IMR-90 (cell line): ENCODE data around the gene CMSS1. TPM values are rescaled to one million over a fixed set of nuclear protein-coding genes. Genes with fewer than 3 reads are reported as not detected.

Experiments
- ATAC-seq: fragments of 200-7000 bp; cut with Tn5 transposase; 2 replicates; pipeline ENCODE4 v1.9.1; 2020; ENCODE audit warnings: low read depth, mild to moderate bottlenecking, moderate library complexity
- BruUV-seq: library from RNA; stranded (reverse); fragments of 400-500 nt; replicated peaks from 2 replicates; lab custom pipeline; 2021; lab: Mats Ljungman, UMichigan
- CTCF ChIA-PET: fragments of 300-600 bp; formaldehyde crosslinking; extraction: SDS; loops from one replicate; lab custom pipeline; 2021; ENCODE audit warnings: antibody characterized with exemption; lab: Yijun Ruan, JAX
- POLR2A ChIA-PET: fragments of 300-600 bp; sonication (Branson Sonifier 250); formaldehyde crosslinking; loops from one replicate; lab custom pipeline; 2022; ENCODE audit warnings: antibody characterized with exemption; ENCODE audit not compliant: unreplicated experiment; lab: Charles Lee
- DNase-seq: peaks from one replicate; pipeline ENCODE4 v3.0.0; 2013
- H2AFZ ChIP-seq: replicated peaks from 2 replicates; pipeline ENCODE3; 2013; ENCODE audit warnings: low read length, mild to moderate bottlenecking; ENCODE audit not compliant: poor library complexity
- H2AK5ac ChIP-seq: 2 replicates; pipeline ENCODE4 v1.6.1; 2013; ENCODE audit warnings: low read depth, low read length, inconsistent platforms
- H2AK9ac ChIP-seq: replicated peaks from 2 replicates; pipeline ENCODE3; 2013; ENCODE audit warnings: mild to moderate bottlenecking, low read depth, low read length, moderate library complexity; ENCODE audit not compliant: poor library complexity
- H2BK120ac ChIP-seq: 2 replicates; pipeline ENCODE4 v1.6.1; 2013; ENCODE audit warnings: low read depth, low read length, inconsistent platforms
- H2BK15ac ChIP-seq: 3 replicates; pipeline ENCODE4 v1.6.1; 2013; ENCODE audit warnings: low read depth, low read length, inconsistent platforms
- H2BK20ac ChIP-seq: 2 replicates; pipeline ENCODE4 v1.6.1; 2013; ENCODE audit warnings: low read depth, mild to moderate bottlenecking, inconsistent platforms, low read length, moderate library complexity
- H2BK5ac ChIP-seq: 2 replicates; pipeline ENCODE4 v1.6.1; 2013; ENCODE audit warnings: mild to moderate bottlenecking, low read depth, low read length, inconsistent platforms; ENCODE audit not compliant: poor library complexity, severe bottlenecking
- H3K14ac ChIP-seq: replicated peaks from 2 replicates; pipeline ENCODE4 v1.6.1; 2013; ENCODE audit warnings: low read depth, low read length, inconsistent platforms
- H3K18ac ChIP-seq: 2 replicates; pipeline ENCODE4 v1.6.1; 2013; ENCODE audit warnings: low read depth, low read length, control low read depth
- H3K23ac ChIP-seq: 2 replicates; pipeline ENCODE4 v1.6.1; 2013; ENCODE audit warnings: low read depth, low read length, inconsistent platforms
- H3K27ac ChIP-seq: 2 replicates; pipeline ENCODE4 v1.5.1; 2013; ENCODE audit warnings: mild to moderate bottlenecking, control low read depth, low read length; ENCODE audit not compliant: insufficient read depth
- H3K27me3 ChIP-seq: 2 replicates; pipeline ENCODE4 v1.6.1; 2013; ENCODE audit warnings: low read length; ENCODE audit not compliant: control insufficient read depth, insufficient read depth
- H3K36me3 ChIP-seq: 2 replicates; pipeline ENCODE4 v1.6.1; 2013; ENCODE audit warnings: low read length, mixed read lengths; ENCODE audit not compliant: control insufficient read depth, insufficient read depth
- H3K4ac ChIP-seq: 2 replicates; pipeline ENCODE4 v1.6.1; 2013; ENCODE audit warnings: low read depth, low read length, inconsistent platforms
- H3K4me1 ChIP-seq: 2 replicates; pipeline ENCODE4 v1.6.1; 2013; ENCODE audit warnings: low read length, mixed read lengths; ENCODE audit not compliant: control insufficient read depth, insufficient read depth
- H3K4me2 ChIP-seq: 2 replicates; pipeline ENCODE4 v1.6.1; 2013; ENCODE audit warnings: low read depth, mild to moderate bottlenecking, control low read depth, low read length, moderate library complexity
- H3K4me3 ChIP-seq: 2 replicates; pipeline ENCODE4 v1.5.1; 2013; ENCODE audit warnings: low read depth, mild to moderate bottlenecking, control low read depth, low read length, moderate library complexity; ENCODE audit not compliant: insufficient read depth
- H3K56ac ChIP-seq: 2 replicates; pipeline ENCODE4 v1.6.1; 2013; ENCODE audit warnings: low read length, inconsistent platforms; ENCODE audit not compliant: insufficient read depth; ENCODE audit errors: extremely low read depth
- H3K79me1 ChIP-seq, 2 experiments: 2 replicates each; pipeline ENCODE4 v1.6.1; 2013; ENCODE audit warnings: low read length in 2 of 2, inconsistent platforms in 1 of 2, low read depth in 1 of 2
- H3K9ac ChIP-seq: 2 replicates; pipeline ENCODE4 v1.6.1; 2013; ENCODE audit warnings: low read depth, low read length, control low read depth
- H3K9me1 ChIP-seq: 2 replicates; pipeline ENCODE4 v1.6.1; 2013; ENCODE audit warnings: low read length, inconsistent platforms; ENCODE audit not compliant: insufficient read depth
- H3K9me3 ChIP-seq: 2 replicates; pipeline ENCODE4 v1.6.1; 2013; ENCODE audit warnings: low read length; ENCODE audit not compliant: control insufficient read depth, insufficient read depth
- H4K20me1 ChIP-seq: 2 replicates; pipeline ENCODE4 v1.6.1; 2013; ENCODE audit warnings: low read length, inconsistent platforms; ENCODE audit not compliant: insufficient read depth
- H4K5ac ChIP-seq: 2 replicates; pipeline ENCODE4 v1.6.1; 2013; ENCODE audit warnings: mild to moderate bottlenecking, low read depth, low read length, control low read depth
- H4K8ac ChIP-seq, 2 experiments: 2 replicates each; pipeline ENCODE4 v1.6.1; 2013; ENCODE audit warnings: low read depth in 2 of 2, low read length in 2 of 2, control low read depth in 1 of 2, inconsistent platforms in 1 of 2
- H4K91ac ChIP-seq: 2 replicates; pipeline ENCODE4 v1.6.1; 2013; ENCODE audit warnings: low read depth, low read length, inconsistent platforms; ENCODE audit not compliant: insufficient read depth
- MXI1 ChIP-seq: IDR thresholded peaks from 2 replicates; pipeline ENCODE4 v1.6.1; 2012; ENCODE audit warnings: low read depth, mild to moderate bottlenecking, low read length, moderate library complexity, borderline replicate concordance
- RCOR1 ChIP-seq: IDR thresholded peaks from 2 replicates; pipeline ENCODE4 v1.6.1; 2012; ENCODE audit warnings: mild to moderate bottlenecking, low read length, improper control_type of control experiment; ENCODE audit not compliant: insufficient replicate concordance
- RFX5 ChIP-seq: IDR thresholded peaks from 2 replicates; pipeline ENCODE4 v1.8.0; 2012; ENCODE audit warnings: low read depth, mild to moderate bottlenecking, low read length, moderate library complexity
- SMC3 ChIP-seq: fragments of 150-350 bp; IDR thresholded peaks from 2 replicates; pipeline ENCODE4 v1.6.1; 2016; ENCODE audit warnings: low read depth, mild to moderate bottlenecking, antibody characterized with exemption, low read length, moderate library complexity
- WGBS, 2 experiments: methylation state at CpG; one replicate each; pipeline versions ENCODE4 v1.1.5 to v1.1.7; 2013; ENCODE audit warnings: missing lambda C conversion rate in 2 of 2; ENCODE audit not compliant: insufficient read length in 1 of 2; ENCODE audit errors: extremely low coverage in 2 of 2; 5-methylcytosine and 5-hydroxymethylcytosine counted together
- dilution Hi-C: fragments of 300-500 bp; cut with HindIII; formaldehyde crosslinking; loops from one replicate; pipeline ENCODE4 v1.14.3; 2018; ENCODE audit warnings: low sequenced_read_pairs; ENCODE audit not compliant: unreplicated experiment
- in situ Hi-C: fragments of 300-500 bp; cut with MboI; formaldehyde crosslinking; loops from 3 replicates; pipeline ENCODE4 v1.14.3; 2019; ENCODE audit warnings: low sequenced_read_pairs, inconsistent platforms, mixed read lengths
- intact Hi-C: fragments of 100-400 bp; cut with micrococcal nuclease; formaldehyde crosslinking; loops from 2 replicates; pipeline ENCODE4 v1.10.0; 2022
- polyA plus RNA-seq, 3 experiments: library from polyadenylated mRNA; depleted of rRNA; stranded (reverse); fragments of >200 nt; gene quantifications; 2 replicates each; pipeline ENCODE4 v1.2.3, GENCODE V29; 2012; ENCODE audit warnings: low replicate concordance in 1 of 3
- total RNA-seq: library from RNA; depleted of rRNA; stranded (reverse); fragments of >200 nt; gene quantifications from 2 replicates; pipeline ENCODE4 v1.2.3, GENCODE V29; 2012

Gene CMSS1
- total and polyA plus RNA-seq, 2 of the 4 experiments (the other 2 are of a cell fraction): 12.5 to 13.6 TPM

GRCh38 chr3:99928771-99929744, 111.4 kb downstream of the CMSS1 start:
- 0 out of 2 replicates have a peak, but pooled peaks cover 3% of the 10 kb centered on the region for H4K20me1 ChIP-seq
- intact Hi-C loops: no loop called here
- no peak overlapping the region for H4K5ac ChIP-seq
- no peak overlapping the region for H3K27ac ChIP-seq
- in situ Hi-C loops: no loop called here
- H2BK20ac ChIP-seq: no peak overlapping the region; the same call in 1 of the 2 replicates
- no peak overlapping the region for H3K18ac ChIP-seq
- ATAC-seq (no peak), DNase-seq (no peak)
- no peak overlapping the region; the same call in 1 of the 2 replicates for H3K4ac ChIP-seq
- TF ChIP-seq RCOR1: no peak
- TF ChIP-seq MXI1: no peak
- TF ChIP-seq RFX5: no peak
- TF ChIP-seq SMC3: no peak
- no peak overlapping the region for H4K91ac ChIP-seq
- ChIA-PET POLR2A (no interaction called here), CTCF (no interaction called here)
- no peak overlapping the region for H2BK120ac ChIP-seq
- H3K9me3 ChIP-seq: no peaks in the 10 kb centered on the region
- peak overlapping the region; percentile 42; the same call in 1 of the 2 replicates for H3K14ac ChIP-seq
- no peak overlapping the region for H3K23ac ChIP-seq
- H3K4me1 ChIP-seq: 0 out of 2 replicates have a peak, but pooled peaks cover 2% of the 10 kb centered on the region
- BruUV-seq: no TSS peak
- WGBS, 2 experiments: no CpG with 5 or more reads among the region's 7 CpGs
- H3K36me3 ChIP-seq: no peaks in the 10 kb centered on the region
- H3K4me3 ChIP-seq: no peak overlapping the region
- peak overlapping the region in 1 of 2 experiments; percentile 4; a peak in 2 of 4 replicates for H4K8ac ChIP-seq
- peak overlapping the region; percentile 80; the same call in 1 of the 3 replicates for H2BK15ac ChIP-seq
- no peak overlapping the region for H3K56ac ChIP-seq
- peak overlapping the region; percentile 93 for H2AK5ac ChIP-seq
- H3K9ac ChIP-seq: no peak overlapping the region
- no peak overlapping the region for H2AFZ ChIP-seq
- no peaks in the 10 kb centered on the region for H3K27me3 ChIP-seq
- dilution Hi-C loops: no loop called here
- H3K9me1 ChIP-seq: peaks cover 7% of the 10 kb centered on the region
- H2BK5ac ChIP-seq: peak overlapping the region; percentile 11
- no peak overlapping the region for H3K4me2 ChIP-seq
- H3K79me1 ChIP-seq: peaks cover 8 to 11% of the 10 kb centered on the region in 2 experiments; a peak in 3 of 4 replicates
- no peak overlapping the region for H2AK9ac ChIP-seq
